GM18873 (cell line): ENCODE results near the gene SOSTDC1.
"Not testable (repeated sequence)": the region's sequence is repeated elsewhere in the genome, so short reads cannot be mapped to it uniquely, and the experiment has no call there.

Experiments
- ATAC-seq: cut with Tn5 transposase; IDR thresholded peaks from one replicate; pipeline ENCODE4 v1.9.1; 2021; ENCODE audit warnings: mild to moderate bottlenecking, moderate library complexity, moderate number of reproducible peaks; ENCODE audit not compliant: unreplicated experiment, low FRiP score

Gene SOSTDC1

GRCh38 chr7:16465469-16466361, at the start of gene SOSTDC1:
SOSTDC1 (minus strand) TSS chr7:16465738; CDS start chr7:16465668, 70 bp downstream.
- no peak for ATAC-seq

GRCh38 chr7:16514729-16515128, 49.2 kb upstream of the SOSTDC1 start:
- ATAC-seq = no peak

GRCh38 chr7:16514271-16514670, 48.7 kb upstream of the SOSTDC1 start:
- no peak for ATAC-seq

GRCh38 chr7:16512097-16512496, 46.6 kb upstream of the SOSTDC1 start:
- no peak for ATAC-seq

- ATAC-seq = no peak
Observed at GRCh38 chr7:16511314-16511713, 45.8 kb upstream of the SOSTDC1 start.

- ATAC-seq = no peak
Observed at GRCh38 chr7:16509829-16510228, 44.3 kb upstream of the SOSTDC1 start.

GRCh38 chr7:16506422-16506821, 40.9 kb upstream of the SOSTDC1 start:
- not testable (repeated sequence) for ATAC-seq

- ATAC-seq = no peak
Observed at GRCh38 chr7:16504019-16504418, 38.5 kb upstream of the SOSTDC1 start.

GRCh38 chr7:16502303-16502702, 36.8 kb upstream of the SOSTDC1 start:
- ATAC-seq = no peak

- ATAC-seq = no peak
Observed at GRCh38 chr7:16498122-16498521, 32.6 kb upstream of the SOSTDC1 start.

GRCh38 chr7:16494955-16495719, 29.6 kb upstream of the SOSTDC1 start:
- no peak for ATAC-seq

GRCh38 chr7:16494551-16494950, 29.0 kb upstream of the SOSTDC1 start:
- ATAC-seq = no peak

- ATAC-seq = no peak
Observed at GRCh38 chr7:16493266-16493665, 27.7 kb upstream of the SOSTDC1 start.

- no peak for ATAC-seq
Observed at GRCh38 chr7:16492513-16493062, 27.1 kb upstream of the SOSTDC1 start.

GRCh38 chr7:16491148-16491547, 25.6 kb upstream of the SOSTDC1 start:
- ATAC-seq = no peak

GRCh38 chr7:16484453-16485158, 19.1 kb upstream of the SOSTDC1 start:
- no peak for ATAC-seq

GRCh38 chr7:16479591-16479990, 14.1 kb upstream of the SOSTDC1 start:
- no peak for ATAC-seq

GRCh38 chr7:16479161-16479560, 13.6 kb upstream of the SOSTDC1 start:
- no peak for ATAC-seq

- ATAC-seq = no peak
Observed at GRCh38 chr7:16471933-16472332, 6.4 kb upstream of the SOSTDC1 start.

GRCh38 chr7:16463949-16464715, 1.4 kb downstream of the SOSTDC1 start:
- no peak for ATAC-seq
